ENCODE data around the gene MS4A15. TPM values are rescaled to one million over a fixed set of nuclear protein-coding genes. Genes with fewer than 3 reads are reported as not detected.

The MS4A15 gene
- total RNA-seq, 1 donor from 2014 or later = not detected

GRCh38 chr11:60768202-60768601, 11.5 kb downstream of the MS4A15 start:
- H3K4me3 Mint-ChIP-seq (ENCODE audit: unreplicated experiment) = no peak overlapping the region
- H3K4me1 Mint-ChIP-seq (ENCODE audit: unreplicated experiment) = no peaks in the 10 kb centered on the region
- no peaks in the 10 kb centered on the region for H3K9me3 Mint-ChIP-seq (ENCODE audit: unreplicated experiment)
- TF ChIP-seq CTCF (IDR thresholded peaks at IDR 0.05; ENCODE audit: unreplicated experiment) = no peak
- H3K36me3 Mint-ChIP-seq (ENCODE audit: low read depth, unreplicated experiment) = no peaks in the 10 kb centered on the region
- DNase-seq (ENCODE audit: low spot score) = no peak
- H3K27me3 Mint-ChIP-seq (ENCODE audit: unreplicated experiment) = peaks cover 11% of the 10 kb centered on the region
- H3K27ac Mint-ChIP-seq (ENCODE audit: unreplicated experiment) = no peak overlapping the region

GRCh38 chr11:60769273-60769672, 12.6 kb downstream of the MS4A15 start:
- Mint-ChIP-seq H3K27me3 (ENCODE audit: unreplicated experiment) (peaks cover 11% of the 10 kb centered on the region), H3K27ac (ENCODE audit: unreplicated experiment) (no peak overlapping the region), H3K4me3 (ENCODE audit: unreplicated experiment) (peak overlapping the region; percentile 15), H3K9me3 (ENCODE audit: unreplicated experiment) (no peaks in the 10 kb centered on the region), H3K36me3 (ENCODE audit: low read depth, unreplicated experiment) (no peaks in the 10 kb centered on the region), H3K4me1 (ENCODE audit: unreplicated experiment) (no peaks in the 10 kb centered on the region)
- no peak for TF ChIP-seq CTCF (IDR thresholded peaks at IDR 0.05; ENCODE audit: unreplicated experiment)
- DNase-seq (ENCODE audit: low spot score) = no peak

- no peaks in the 10 kb centered on the region for H3K4me1 Mint-ChIP-seq (ENCODE audit: unreplicated experiment)
- no peak for DNase-seq (ENCODE audit: low spot score)
- H3K9me3 Mint-ChIP-seq (ENCODE audit: unreplicated experiment) = no peaks in the 10 kb centered on the region
- no peak overlapping the region for H3K27ac Mint-ChIP-seq (ENCODE audit: unreplicated experiment)
- H3K4me3 Mint-ChIP-seq (ENCODE audit: unreplicated experiment) = peak overlapping the region; percentile 15
- TF ChIP-seq CTCF (IDR thresholded peaks at IDR 0.05; ENCODE audit: unreplicated experiment) = no peak
- H3K36me3 Mint-ChIP-seq (ENCODE audit: low read depth, unreplicated experiment) = no peaks in the 10 kb centered on the region
- peaks cover 15% of the 10 kb centered on the region for H3K27me3 Mint-ChIP-seq (ENCODE audit: unreplicated experiment)
These were observed 13.1 kb downstream of the MS4A15 start for GRCh38 chr11:60769811-60770210.

- H3K4me3 Mint-ChIP-seq (ENCODE audit: unreplicated experiment) = no peak overlapping the region
- peaks cover 16% of the 10 kb centered on the region for H3K27me3 Mint-ChIP-seq (ENCODE audit: unreplicated experiment)
- no peak for TF ChIP-seq CTCF (IDR thresholded peaks at IDR 0.05; ENCODE audit: unreplicated experiment)
- no peaks in the 10 kb centered on the region for H3K9me3 Mint-ChIP-seq (ENCODE audit: unreplicated experiment)
- H3K27ac Mint-ChIP-seq (ENCODE audit: unreplicated experiment) = no peak overlapping the region
- H3K36me3 Mint-ChIP-seq (ENCODE audit: low read depth, unreplicated experiment) = no peaks in the 10 kb centered on the region
- no peaks in the 10 kb centered on the region for H3K4me1 Mint-ChIP-seq (ENCODE audit: unreplicated experiment)
- no peak for DNase-seq (ENCODE audit: low spot score)
These were observed 14.5 kb downstream of the MS4A15 start for GRCh38 chr11:60771146-60771545.

- no peak for DNase-seq (ENCODE audit: low spot score)
- no peak overlapping the region for H3K4me3 Mint-ChIP-seq (ENCODE audit: unreplicated experiment)
- no peak for TF ChIP-seq CTCF (IDR thresholded peaks at IDR 0.05; ENCODE audit: unreplicated experiment)
- H3K27me3 Mint-ChIP-seq (ENCODE audit: unreplicated experiment) = peaks cover 15% of the 10 kb centered on the region
- H3K4me1 Mint-ChIP-seq (ENCODE audit: unreplicated experiment) = no peaks in the 10 kb centered on the region
- no peak overlapping the region for H3K27ac Mint-ChIP-seq (ENCODE audit: unreplicated experiment)
- no peaks in the 10 kb centered on the region for H3K9me3 Mint-ChIP-seq (ENCODE audit: unreplicated experiment)
- no peaks in the 10 kb centered on the region for H3K36me3 Mint-ChIP-seq (ENCODE audit: low read depth, unreplicated experiment)
These were observed 15.3 kb downstream of the MS4A15 start for GRCh38 chr11:60771879-60772525.
